GM04504 (cell line): Measurements from ENCODE around the gene AGBL4.
"Not testable (repeated sequence)": the region's sequence is repeated elsewhere in the genome, so short reads cannot be mapped to it uniquely, and the experiment has no call there.

Experiments
- DNase-seq: peaks from one replicate; pipeline ENCODE4 v3.0.0-alpha.2; 2012; ENCODE audit warnings: low read depth

The AGBL4 gene

DNA sequence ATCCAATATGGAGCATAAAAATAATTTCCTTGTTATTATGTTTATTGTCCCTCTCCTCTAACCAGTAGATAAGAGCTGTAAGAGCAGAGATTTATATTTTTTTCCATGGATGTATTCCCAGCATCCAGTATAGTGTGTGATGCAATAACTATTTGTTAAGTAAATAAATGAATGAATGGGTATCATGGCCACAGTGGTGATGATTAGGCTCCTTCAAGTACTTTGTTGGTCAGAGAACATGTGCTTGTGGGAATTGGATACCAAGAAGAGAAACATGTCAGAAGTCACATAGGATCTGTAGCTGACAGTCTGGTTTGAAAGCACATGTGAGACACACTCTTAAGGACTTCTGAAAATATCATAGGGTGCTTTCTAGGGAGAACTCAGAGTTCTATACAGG, 588.5 kb downstream of the AGBL4 start:
- DNase-seq, result no peak

DNA sequence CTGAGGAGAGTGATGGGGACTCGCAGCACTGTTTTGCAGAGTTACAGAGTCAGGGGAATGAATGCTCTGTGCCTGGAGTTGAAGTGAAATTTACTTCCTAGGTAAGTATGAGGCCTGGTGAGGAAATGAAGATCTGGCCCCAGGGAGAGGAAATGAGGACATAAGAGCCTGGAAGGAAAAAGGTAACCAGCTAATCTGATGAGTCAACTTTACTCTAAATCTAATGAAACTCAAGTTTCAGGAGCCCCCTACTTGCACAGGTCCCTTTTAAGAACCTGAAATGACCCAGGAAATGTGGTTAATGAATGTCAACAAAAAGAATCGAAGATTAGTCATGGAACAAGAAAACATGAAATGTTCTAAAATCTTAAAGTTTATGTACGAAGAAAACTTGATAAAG, 599.0 kb downstream of the AGBL4 start:
- no peak for DNase-seq

DNA sequence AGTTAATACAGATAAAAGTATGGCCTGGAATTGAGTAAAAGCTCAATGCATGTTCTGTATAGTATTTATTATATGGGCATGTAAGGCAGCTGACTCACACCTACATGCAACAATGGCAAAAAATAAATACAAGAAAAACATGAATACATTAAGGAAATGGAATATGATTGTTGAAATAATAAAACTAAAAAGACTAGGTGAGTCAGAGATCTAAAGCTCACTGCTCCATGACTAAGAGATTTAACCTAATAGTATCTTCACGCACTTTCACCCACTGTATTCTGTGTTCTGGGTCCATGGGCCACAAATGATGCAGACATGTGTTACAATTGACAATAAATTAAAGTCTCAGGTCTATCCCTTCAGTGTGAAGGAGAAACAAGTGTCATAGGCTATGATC, 607.0 kb downstream of the AGBL4 start:
- DNase-seq, result no peak

DNA sequence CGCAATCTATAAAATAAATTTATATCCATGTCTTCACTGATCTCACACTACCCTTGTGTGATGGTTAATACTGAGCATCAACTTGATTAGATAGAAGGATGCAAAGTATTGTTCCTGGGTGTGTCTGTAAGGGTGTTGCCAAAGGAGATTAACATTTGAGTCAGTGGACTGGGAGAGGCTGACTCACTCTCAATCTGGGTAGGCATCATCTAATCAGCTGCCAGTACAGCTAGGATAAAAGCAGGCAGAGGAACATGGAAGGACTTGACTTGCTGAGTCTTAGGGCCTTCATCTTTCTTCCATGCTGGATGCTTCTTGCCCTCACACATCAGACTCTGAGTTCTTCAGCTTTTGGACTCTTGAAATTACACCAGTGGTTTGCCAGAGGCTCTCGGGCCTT, 615.4 kb downstream of the AGBL4 start:
- no peak for DNase-seq

GRCh38 chr1:49397086-49397485, 626.7 kb downstream of the AGBL4 start:
- DNase-seq, result no peak

- DNase-seq, result no peak
Observed at GRCh38 chr1:49394200-49394599, 629.6 kb downstream of the AGBL4 start.

GRCh38 chr1:49389699-49390098, 634.1 kb downstream of the AGBL4 start:
- DNase-seq, result no peak

DNA sequence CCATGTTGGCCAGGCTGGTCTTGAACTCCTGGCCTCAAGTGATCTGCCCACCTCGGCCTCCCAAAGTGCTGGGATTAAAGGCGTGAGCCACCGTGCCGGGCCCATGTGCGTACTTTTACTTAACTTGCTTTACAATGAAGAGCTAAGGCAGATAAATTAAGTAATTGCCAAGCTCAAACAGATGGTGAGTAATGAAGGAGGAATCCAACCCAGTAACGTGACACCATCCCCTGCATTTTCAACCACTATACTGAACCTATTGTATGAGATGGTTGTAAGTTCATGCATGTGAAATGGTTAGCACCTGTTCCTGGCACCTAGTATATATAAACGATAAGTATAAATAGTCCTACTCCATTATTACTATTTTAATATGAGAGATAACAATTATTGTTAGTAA, 659.1 kb downstream of the AGBL4 start:
- no peak for DNase-seq

- DNase-seq, result no peak
Observed at GRCh38 chr1:49363628-49364027, 660.1 kb downstream of the AGBL4 start.

DNA sequence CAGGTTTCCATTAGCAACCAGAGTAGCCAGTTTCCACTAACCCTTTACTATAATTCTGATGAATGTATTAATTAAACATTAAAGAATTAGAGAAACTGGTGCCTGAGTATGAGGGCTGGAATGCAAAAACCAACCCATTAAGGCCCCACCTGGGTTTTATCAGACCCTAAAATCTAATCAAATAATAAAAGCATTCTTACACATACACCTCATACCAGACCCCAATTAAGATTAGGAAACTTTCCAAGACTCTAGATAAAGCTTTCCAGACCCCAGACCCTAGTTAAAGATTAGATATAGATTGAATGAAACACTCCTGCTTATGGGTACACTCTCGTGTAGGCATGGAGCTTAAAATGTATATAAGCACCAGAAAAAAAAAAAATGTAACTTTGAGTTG, 665.7 kb downstream of the AGBL4 start:
- DNase-seq, result no peak

DNA sequence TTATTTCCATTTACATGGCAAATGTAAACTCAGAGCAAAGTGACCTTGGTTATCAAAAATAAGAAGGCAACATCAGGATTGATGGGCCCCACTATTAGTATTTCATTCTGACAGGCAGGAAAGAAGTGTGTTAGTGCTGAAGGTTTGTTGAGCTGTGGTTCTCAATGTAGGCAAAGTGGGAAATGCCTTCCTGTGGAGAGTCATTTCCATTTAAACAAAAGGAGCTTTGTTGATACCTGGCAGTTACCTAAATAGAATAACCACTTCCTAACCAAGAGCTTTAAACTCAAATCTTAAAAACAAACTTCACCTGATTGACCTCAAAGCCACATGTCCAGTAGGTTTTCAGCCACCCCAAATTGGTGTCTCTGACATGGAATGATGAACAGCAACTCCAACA, 667.2 kb downstream of the AGBL4 start:
- DNase-seq, result no peak

- no peak for DNase-seq
Observed at GRCh38 chr1:49351768-49352167, 672.0 kb downstream of the AGBL4 start.

GRCh38 chr1:49346767-49347349, 676.9 kb downstream of the AGBL4 start:
- DNase-seq, result no peak

DNA sequence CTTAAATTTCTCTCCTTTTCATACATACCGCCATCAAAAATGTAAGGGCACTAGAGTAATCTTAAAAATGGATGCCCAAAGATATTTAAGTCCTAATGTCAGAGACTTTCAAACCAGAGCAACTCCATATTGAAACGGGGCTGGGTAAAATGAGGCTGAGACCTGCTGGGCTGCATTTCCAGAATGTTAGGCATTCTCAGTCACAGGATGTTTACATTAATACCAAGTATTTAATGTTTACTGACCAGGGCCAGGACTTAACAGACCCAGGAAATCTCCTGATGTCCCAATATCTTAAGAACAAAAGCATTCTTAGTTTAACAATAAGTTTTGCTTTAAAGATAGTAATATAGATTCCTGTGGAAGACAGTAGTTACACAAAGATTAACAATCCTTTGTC, 683.2 kb downstream of the AGBL4 start:
- DNase-seq, result no peak

GRCh38 chr1:49339043-49339442, 684.7 kb downstream of the AGBL4 start:
- DNase-seq, result no peak

DNA sequence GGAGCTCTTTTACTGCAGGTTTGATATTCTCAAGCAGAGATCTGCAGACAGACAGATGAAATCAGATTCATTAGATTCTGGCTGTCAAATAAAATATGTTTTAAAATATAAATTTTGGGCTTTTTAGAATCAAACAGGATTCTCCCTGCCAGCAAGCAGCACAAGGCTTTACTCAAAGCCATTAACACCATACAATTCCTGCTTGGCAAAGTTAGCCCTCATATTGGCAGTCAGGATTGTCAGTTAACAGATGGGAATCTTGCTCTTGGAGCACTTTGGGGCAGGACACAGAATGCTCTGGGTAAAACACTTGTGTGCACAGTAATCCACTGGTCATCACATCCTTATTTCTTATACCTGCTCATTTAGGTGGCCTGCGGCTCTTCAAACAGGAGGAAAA, 686.5 kb downstream of the AGBL4 start:
- DNase-seq, result no peak

DNA sequence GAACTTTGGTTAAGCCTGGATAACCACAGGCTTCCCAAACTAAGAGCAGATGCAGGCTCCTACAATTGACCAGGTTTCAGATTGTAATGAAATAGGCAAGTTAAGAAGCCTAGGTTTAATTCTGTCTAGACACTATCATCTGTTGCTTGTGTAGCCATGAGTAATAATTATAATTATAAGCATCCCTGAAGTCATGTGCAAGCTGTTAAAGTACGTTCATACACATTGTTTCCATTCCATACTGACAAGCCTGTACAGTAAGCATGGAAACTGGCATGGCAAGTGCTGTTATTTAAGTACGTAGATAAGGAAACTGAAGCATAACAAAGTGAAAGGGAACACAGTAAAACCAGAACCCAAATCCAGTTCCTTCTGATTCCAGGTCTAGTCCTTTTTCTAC, 689.8 kb downstream of the AGBL4 start:
- DNase-seq, result no peak

- DNase-seq, result no peak
Observed at GRCh38 chr1:49331066-49331852, 692.5 kb downstream of the AGBL4 start.

GRCh38 chr1:49323925-49324540, 699.7 kb downstream of the AGBL4 start:
- no peak for DNase-seq

- not testable (repeated sequence) for DNase-seq
Observed at GRCh38 chr1:49320493-49320892, 703.3 kb downstream of the AGBL4 start.

DNA sequence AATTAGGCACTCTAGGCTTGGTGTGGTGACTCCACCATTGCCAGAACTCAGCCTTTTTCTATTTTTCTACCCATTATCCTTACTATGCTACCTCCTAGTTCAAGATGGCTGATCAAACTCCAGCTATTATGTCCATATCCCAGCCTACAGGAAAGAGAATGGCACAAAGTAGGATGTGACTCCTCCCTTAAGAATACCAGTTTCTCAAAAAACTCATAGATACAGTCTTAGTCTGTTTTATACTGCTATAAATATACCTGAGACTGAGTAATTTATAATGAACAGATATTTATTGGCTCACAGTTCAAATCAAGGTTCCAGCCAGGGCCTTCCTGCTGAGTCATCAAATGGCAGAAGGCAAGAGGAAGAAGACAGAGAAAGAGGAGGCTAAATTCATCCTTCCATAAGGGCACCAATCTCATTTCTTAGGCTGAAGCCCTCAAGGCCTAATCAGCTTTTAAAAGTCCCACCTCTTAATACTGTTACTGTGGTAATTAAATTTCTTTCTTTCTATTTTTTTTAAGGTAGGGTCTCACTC, 704.3 kb downstream of the AGBL4 start:
- DNase-seq, result no peak

DNA sequence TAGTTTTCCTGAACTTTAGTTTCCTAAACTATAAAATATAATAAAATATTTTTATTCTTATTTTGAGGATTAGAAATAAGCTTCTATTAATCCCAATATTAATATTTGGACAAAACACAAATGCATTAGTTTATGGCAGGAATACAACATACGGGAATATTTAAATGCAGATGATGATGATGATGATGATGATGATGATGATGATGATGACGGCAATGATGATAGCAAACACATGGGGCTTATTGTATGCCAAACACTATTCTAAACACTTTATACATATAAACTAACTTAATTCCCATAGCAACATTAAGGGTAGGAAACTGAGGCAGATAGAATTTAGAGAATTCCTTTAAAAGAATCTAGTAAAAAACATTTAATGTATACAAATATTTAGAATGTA, 705.5 kb downstream of the AGBL4 start:
- no peak for DNase-seq

- no peak for DNase-seq
Observed at GRCh38 chr1:49307457-49307856, 716.3 kb downstream of the AGBL4 start.
